Measurements from ENCODE around the gene VGLL4. TPM values are rescaled to one million over a fixed set of nuclear protein-coding genes. Genes with fewer than 3 reads are reported as not detected.
A peak's percentile ranks its signal among the peaks of the same experiment; 100 is the strongest.

The VGLL4 gene
- total RNA-seq, 1 donor from 2014 or later, result 29.3 TPM

DNA sequence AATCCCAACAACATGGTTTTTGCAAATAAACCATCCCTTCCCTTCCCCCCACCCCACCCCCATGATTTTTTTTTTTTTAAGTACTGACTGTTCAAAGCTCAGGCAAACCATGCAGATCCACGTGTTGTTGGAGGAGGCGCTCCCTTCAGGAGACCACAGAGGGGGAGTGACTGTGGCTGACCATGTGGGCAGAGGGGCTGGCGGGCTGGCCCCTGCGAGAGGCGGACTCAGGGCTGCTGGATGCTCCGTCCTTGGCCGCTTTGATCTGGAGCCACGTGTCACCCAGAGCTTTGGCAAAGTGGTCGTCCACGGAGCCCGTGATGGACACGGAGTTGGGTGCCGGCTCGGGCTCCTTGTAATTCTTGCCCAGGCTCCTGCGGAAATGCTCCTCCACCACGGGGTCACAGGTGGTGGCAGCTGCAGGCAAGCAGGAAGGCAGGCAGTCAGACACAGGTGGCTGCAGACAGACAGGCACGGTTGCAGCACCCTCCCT lies 85.3 kb downstream of the VGLL4 start:
- no peaks in the 10 kb centered on the region for H3K27me3 ChIP-seq (ENCODE audit: low read depth)
- H3K4me1 ChIP-seq, result peaks cover 100% of the 10 kb centered on the region
- TF ChIP-seq CTCF (IDR thresholded peaks at IDR 0.05; ENCODE audit: borderline replicate concordance), result no peak
- intact Hi-C loops (cut with micrococcal nuclease), result no loop called here
- H3K36me3 ChIP-seq, result peaks cover 38% of the 10 kb centered on the region
- peak overlapping the region; percentile 71 for H3K27ac ChIP-seq (replicated peaks)
- H3K4me3 ChIP-seq, result no peak overlapping the region
- H3K9me3 ChIP-seq (replicated peaks), result no peaks in the 10 kb centered on the region
- peak; percentile 14 for DNase-seq

DNA sequence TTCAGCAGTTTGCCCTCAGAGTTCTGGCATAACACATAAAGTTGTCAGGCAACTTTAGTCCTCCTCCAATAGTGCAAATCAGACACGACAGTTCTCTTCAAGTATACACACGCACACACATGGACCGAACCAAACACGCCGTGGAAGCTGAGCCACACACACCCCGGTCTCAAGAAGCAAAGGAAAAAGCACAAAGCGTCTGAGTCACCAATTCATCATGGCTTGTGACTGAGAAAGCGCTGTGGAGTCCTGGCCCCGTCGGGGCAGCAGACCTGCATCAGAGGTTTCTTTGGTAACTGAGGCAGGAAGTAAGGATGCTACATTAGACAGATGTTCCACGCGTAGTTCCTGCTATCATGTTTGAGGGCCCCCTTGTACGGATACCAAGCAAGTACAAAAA lies 85.7 kb downstream of the VGLL4 start:
- intact Hi-C loops (cut with micrococcal nuclease), result no loop called here
- Histone ChIP-seq H3K4me3 (no peak overlapping the region), H3K9me3 (replicated peaks) (no peaks in the 10 kb centered on the region), H3K27me3 (ENCODE audit: low read depth) (no peaks in the 10 kb centered on the region), H3K36me3 (peaks cover 33% of the 10 kb centered on the region), H3K4me1 (peaks cover 100% of the 10 kb centered on the region), H3K27ac (replicated peaks) (peak overlapping the region; percentile 71)
- no peak for TF ChIP-seq CTCF (IDR thresholded peaks at IDR 0.05; ENCODE audit: borderline replicate concordance)
- peak; percentile 9 for DNase-seq

- peaks cover 25% of the 10 kb centered on the region for H3K36me3 ChIP-seq
- H3K4me3 ChIP-seq, result no peak overlapping the region
- no peak for TF ChIP-seq CTCF (IDR thresholded peaks at IDR 0.05; ENCODE audit: borderline replicate concordance)
- peaks cover 94% of the 10 kb centered on the region for H3K4me1 ChIP-seq
- H3K27ac ChIP-seq (replicated peaks), result peak overlapping the region; percentile 71
- H3K27me3 ChIP-seq (ENCODE audit: low read depth), result no peaks in the 10 kb centered on the region
- intact Hi-C loops (cut with micrococcal nuclease), result no loop called here
- H3K9me3 ChIP-seq (replicated peaks), result no peaks in the 10 kb centered on the region
- peak; percentile 62 for DNase-seq
Measured at GRCh38 chr3:11556851-11557644, 86.7 kb downstream of the VGLL4 start.

GRCh38 chr3:11555881-11556633 lies 87.7 kb downstream of the VGLL4 start:
- intact Hi-C loops (cut with micrococcal nuclease), result no loop called here
- H3K27ac ChIP-seq (replicated peaks), result peak overlapping the region; percentile 71
- H3K36me3 ChIP-seq, result peaks cover 25% of the 10 kb centered on the region

More at GRCh38 chr3:11555881-11556633, 87.7 kb downstream of the VGLL4 start:
- Histone ChIP-seq H3K27me3 (ENCODE audit: low read depth) (no peaks in the 10 kb centered on the region), H3K9me3 (replicated peaks) (no peaks in the 10 kb centered on the region), H3K4me3 (no peak overlapping the region), H3K4me1 (peaks cover 84% of the 10 kb centered on the region)
- DNase-seq, result peak; percentile 19
- no peak for TF ChIP-seq CTCF (IDR thresholded peaks at IDR 0.05; ENCODE audit: borderline replicate concordance)

Measured in left ventricle myocardium inferior (tissue), 1 donor.